Activated T-cell treated with anti-CD3 and anti-CD28 coated beads, Interleukin-2, amount 50 U/mL, for 72 hours (primary cell): ENCODE data around the gene CD300H. TPM values are rescaled to one million over a fixed set of nuclear protein-coding genes. Genes with fewer than 3 reads are reported as not detected.

Experiments used
- ATAC-seq, 2 donors: fragments of 150-1000 bp; cut with Tn5 transposase; replicated peaks in 1 of 2; 2 replicates each; pipeline ENCODE4 v1.10.0; 2021; ENCODE audit warnings: moderate library complexity in 2 of 2, mild to moderate bottlenecking in 1 of 2
- DNase-seq, 2 donors: peaks; one replicate each; pipeline ENCODE4 v3.0.0; 2021 to 2022; ENCODE audit warnings: mixed read lengths in 1 of 2
- H3K27ac Mint-ChIP-seq: one replicate; pipeline ENCODE4 v1.8.0; 2022; ENCODE audit warnings: mild to moderate bottlenecking, moderate library complexity, mixed read lengths
- H3K27me3 Mint-ChIP-seq: one replicate; pipeline ENCODE4 v1.8.0; 2022; ENCODE audit warnings: low read depth, mixed read lengths
- H3K36me3 Mint-ChIP-seq, 2 donors: one replicate each; pipeline ENCODE4 v1.8.0; 2022; ENCODE audit warnings: mixed read lengths in 2 of 2, mild to moderate bottlenecking in 1 of 2; ENCODE audit not compliant: insufficient read depth in 2 of 2
- H3K4me1 Mint-ChIP-seq: one replicate; pipeline ENCODE4 v1.8.0; 2022; ENCODE audit warnings: low read depth, mixed read lengths
- H3K4me3 Mint-ChIP-seq, 2 donors: one replicate each; pipeline ENCODE4 v1.8.0; 2022; ENCODE audit warnings: mild to moderate bottlenecking in 2 of 2, mixed read lengths in 2 of 2, moderate library complexity in 2 of 2
- H3K9me3 Mint-ChIP-seq, 2 donors: one replicate each; pipeline ENCODE4 v1.8.0; 2022; ENCODE audit warnings: mixed read lengths in 2 of 2
- total RNA-seq, 2 donors: library from RNA; stranded (reverse); gene quantifications; one replicate each; pipeline ENCODE4 v1.2.3, GENCODE V29; 2022

CD300H gene
- total RNA-seq, 2 donors from 2014 or later: not detected

- peak in 1 of 2 donors; percentile 52 for DNase-seq
- H3K27ac Mint-ChIP-seq: peak overlapping the region; percentile 88
- peak; percentile 27 to 46 for ATAC-seq
- peaks cover 14 to 17% of the 10 kb centered on the region in 2 donors for H3K9me3 Mint-ChIP-seq
- peak overlapping the region; percentile 14 for H3K4me3 Mint-ChIP-seq
- H3K36me3 Mint-ChIP-seq: peaks cover 12 to 21% of the 10 kb centered on the region in 2 donors
- peaks cover 35% of the 10 kb centered on the region for H3K4me1 Mint-ChIP-seq
- peaks cover 14% of the 10 kb centered on the region for H3K27me3 Mint-ChIP-seq
Observed at GRCh38 chr17:74514632-74515334, 52.5 kb downstream of the CD300H start.

GRCh38 chr17:74513987-74514631, 53.2 kb downstream of the CD300H start:
- peak overlapping the region in 1 of 2 donors; percentile 14 for H3K4me3 Mint-ChIP-seq
- H3K27ac Mint-ChIP-seq: peak overlapping the region; percentile 88

GRCh38 chr17:74512624-74513091, 54.7 kb downstream of the CD300H start:
- Mint-ChIP-seq H3K4me3 (peak overlapping the region; percentile 53 to 68), H3K9me3 (peaks cover 11 to 13% of the 10 kb centered on the region in 2 donors), H3K36me3 (peaks cover 12 to 13% of the 10 kb centered on the region in 2 donors), H3K27me3 (peaks cover 7% of the 10 kb centered on the region), H3K27ac (peak overlapping the region; percentile 69), H3K4me1 (peaks cover 31% of the 10 kb centered on the region)
- DNase-seq: peak; percentile 63 to 68
- peak; percentile 84 to 89 for ATAC-seq

More at GRCh38 chr17:74513987-74514631, 53.2 kb downstream of the CD300H start:
- peaks cover 10% of the 10 kb centered on the region for H3K27me3 Mint-ChIP-seq
- peaks cover 12 to 16% of the 10 kb centered on the region in 2 donors for H3K36me3 Mint-ChIP-seq
- DNase-seq: peak; percentile 36 to 60
- ATAC-seq: peak; percentile 19 to 37
- H3K4me1 Mint-ChIP-seq: peaks cover 31% of the 10 kb centered on the region
- peaks cover 14 to 17% of the 10 kb centered on the region in 2 donors for H3K9me3 Mint-ChIP-seq

- no peak for DNase-seq
- Mint-ChIP-seq H3K4me3 (peak overlapping the region in 1 of 2 donors; percentile 53), H3K27me3 (peaks cover 5% of the 10 kb centered on the region), H3K4me1 (peaks cover 31% of the 10 kb centered on the region), H3K9me3 (peaks cover 11 to 13% of the 10 kb centered on the region in 2 donors), H3K36me3 (peaks cover 12 to 13% of the 10 kb centered on the region in 2 donors), H3K27ac (peak overlapping the region; percentile 62)
- ATAC-seq: no peak
Observed at GRCh38 chr17:74512036-74512435, 55.3 kb downstream of the CD300H start.

Other genes starting within 250 kb of the CD300H start
- under 1 TPM in 1 of 2 donors, not detected in 1; 0.25 TPM for gene KIF19, start 241.3 kb downstream of the CD300H start, total RNA-seq
- not detected for gene BTBD17, start 205.6 kb downstream of the CD300H start, total RNA-seq
- not detected for gene GPR142, start 200.0 kb downstream of the CD300H start, total RNA-seq
- 1 to 10 TPM; 1.3 to 2.3 TPM for gene GPRC5C, start 135.4 kb downstream of the CD300H start, total RNA-seq
- gene CD300A, start 100.9 kb downstream of the CD300H start, total RNA-seq: 1 to 10 TPM; 3.9 to 7.2 TPM
- not detected for gene CD300LB, start 36.0 kb downstream of the CD300H start, total RNA-seq
- under 1 TPM in 1 of 2 donors, not detected in 1; 0.16 TPM for gene CD300C, start 21.4 kb downstream of the CD300H start, total RNA-seq
- under 1 TPM; 0.19 to 0.31 TPM for gene CD300LD, start 24.8 kb upstream of the CD300H start, total RNA-seq
- not detected for gene CD300E, start 56.2 kb upstream of the CD300H start, total RNA-seq
- gene CD300LF, start 145.4 kb upstream of the CD300H start, total RNA-seq: not detected
- gene RAB37, start 169.7 kb upstream of the CD300H start, total RNA-seq: 10 to 100 TPM; 13.6 to 18.1 TPM
- gene NHERF1, start 181.1 kb upstream of the CD300H start, total RNA-seq: 10 to 100 TPM; 78.8 to 81.2 TPM
- gene NAT9, start 208.8 kb upstream of the CD300H start, total RNA-seq: 10 to 100 TPM; 49.7 to 58.4 TPM